DOHH2 (cell line): Measurements from ENCODE around the gene AXIN2.

Experiments
- EZH2phosphoT487 ChIP-seq: fragments of 200-600 bp; sonication (generic); IDR thresholded peaks from 2 replicates; pipeline ENCODE4 v1.6.1; 2017; ENCODE audit warnings: borderline replicate concordance, mild to moderate bottlenecking, antibody characterized with exemption, low read length, moderate library complexity, mixed read lengths
- TF ChIP-seq, protein P1 (sequence below): fragments of 200-600 bp; sonication (generic); IDR thresholded peaks from one replicate; pipeline ENCODE4 v1.5.1; 2014; ENCODE audit warnings: antibody characterized with exemption, mild to moderate bottlenecking, low read depth, low read length; ENCODE audit not compliant: poor library complexity, severe bottlenecking

DNA sequence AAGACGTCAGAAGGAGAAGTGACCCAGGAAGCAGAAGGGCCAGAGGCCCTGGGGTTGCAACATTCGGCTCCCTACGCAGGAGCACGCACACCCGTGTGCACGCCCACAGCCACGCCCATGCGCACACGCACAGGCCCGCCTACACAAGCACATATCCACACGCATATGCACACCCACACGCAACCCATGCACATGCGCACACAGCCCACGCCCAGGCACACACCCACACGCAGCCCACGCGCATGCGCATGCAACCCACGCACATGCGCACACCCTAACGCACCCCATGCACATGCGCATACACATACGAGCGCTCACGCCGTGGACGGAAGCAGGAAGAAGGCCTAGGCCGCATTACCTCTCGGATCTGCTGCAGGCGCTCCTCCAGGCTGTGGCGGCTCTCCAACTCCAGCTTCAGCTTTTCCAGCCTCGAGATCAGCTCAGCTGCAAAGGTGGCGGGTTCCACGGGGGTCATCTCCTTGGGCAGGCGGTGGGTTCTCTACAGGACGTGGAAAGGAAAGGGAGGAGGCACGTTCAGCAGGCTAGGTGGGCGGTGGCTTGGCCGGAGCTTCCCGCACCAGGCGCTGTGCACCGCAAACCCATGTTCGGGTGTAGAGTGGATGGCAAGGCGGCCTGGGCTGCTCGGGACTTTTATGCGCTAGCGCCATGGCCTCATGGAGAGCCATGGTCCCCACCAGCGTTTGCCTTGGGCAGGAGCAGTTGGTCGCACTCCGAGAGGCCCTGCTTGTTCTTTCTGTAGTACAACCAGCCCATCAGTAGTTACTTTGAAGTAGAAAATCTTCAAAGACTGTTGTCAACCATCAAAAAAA, 23.4 kb downstream of the AXIN2 start:
- TF ChIP-seq, protein P1, sequence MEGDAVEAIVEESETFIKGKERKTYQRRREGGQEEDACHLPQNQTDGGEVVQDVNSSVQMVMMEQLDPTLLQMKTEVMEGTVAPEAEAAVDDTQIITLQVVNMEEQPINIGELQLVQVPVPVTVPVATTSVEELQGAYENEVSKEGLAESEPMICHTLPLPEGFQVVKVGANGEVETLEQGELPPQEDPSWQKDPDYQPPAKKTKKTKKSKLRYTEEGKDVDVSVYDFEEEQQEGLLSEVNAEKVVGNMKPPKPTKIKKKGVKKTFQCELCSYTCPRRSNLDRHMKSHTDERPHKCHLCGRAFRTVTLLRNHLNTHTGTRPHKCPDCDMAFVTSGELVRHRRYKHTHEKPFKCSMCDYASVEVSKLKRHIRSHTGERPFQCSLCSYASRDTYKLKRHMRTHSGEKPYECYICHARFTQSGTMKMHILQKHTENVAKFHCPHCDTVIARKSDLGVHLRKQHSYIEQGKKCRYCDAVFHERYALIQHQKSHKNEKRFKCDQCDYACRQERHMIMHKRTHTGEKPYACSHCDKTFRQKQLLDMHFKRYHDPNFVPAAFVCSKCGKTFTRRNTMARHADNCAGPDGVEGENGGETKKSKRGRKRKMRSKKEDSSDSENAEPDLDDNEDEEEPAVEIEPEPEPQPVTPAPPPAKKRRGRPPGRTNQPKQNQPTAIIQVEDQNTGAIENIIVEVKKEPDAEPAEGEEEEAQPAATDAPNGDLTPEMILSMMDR = no peak
- TF ChIP-seq EZH2phosphoT487 = no peak
